GM12801 (cell line): Measurements from ENCODE around the gene MAP3K2.

Source experiments
- TF ChIP-seq, protein P1 (sequence below): IDR thresholded peaks from one replicate; pipeline ENCODE4 v1.5.1; 2011; ENCODE audit warnings: control low read depth; ENCODE audit not compliant: insufficient read length; ENCODE audit errors: extremely low read depth

Gene MAP3K2

DNA sequence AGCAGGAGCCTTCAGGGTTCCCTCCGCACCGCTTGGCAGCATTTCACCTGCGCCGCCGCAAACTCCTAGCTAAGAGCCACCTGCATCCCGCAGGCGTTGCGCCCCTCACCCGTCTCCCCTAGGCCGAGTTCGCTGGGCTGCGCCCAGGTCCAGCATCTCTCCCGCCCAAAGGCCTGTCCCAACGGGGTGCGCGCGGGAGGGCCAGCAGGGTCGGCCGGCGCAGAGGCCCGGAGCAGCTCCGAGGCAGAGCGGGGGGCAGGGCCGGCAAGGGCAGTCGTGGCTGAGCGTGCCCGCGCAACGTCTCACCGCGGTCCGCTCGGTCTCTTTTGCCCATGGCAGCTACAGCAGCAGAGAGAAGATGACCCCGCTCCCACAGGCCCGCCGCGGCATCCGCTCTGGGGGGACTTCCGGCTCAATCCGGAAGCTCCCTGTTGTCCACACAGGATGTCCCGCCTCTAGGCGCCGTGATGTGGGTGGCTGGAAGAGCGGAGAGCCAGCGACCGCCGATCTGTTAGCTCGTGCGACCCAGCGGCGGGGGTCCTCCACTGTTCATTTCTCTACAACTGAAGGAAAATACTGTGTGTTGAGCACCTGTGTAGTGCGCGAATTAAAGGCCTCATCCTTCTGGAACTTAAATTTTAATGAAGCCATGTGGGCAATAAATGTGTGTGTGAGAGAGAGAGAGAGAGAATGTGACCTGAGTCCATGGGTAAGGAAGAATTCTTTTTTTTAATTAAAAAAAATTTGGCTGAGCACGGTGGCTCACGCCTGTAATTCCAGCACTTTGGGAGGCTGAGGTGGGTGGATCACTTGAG, 93.8 kb downstream of the MAP3K2 start, which contains the start of gene ERCC3:
ERCC3 (minus strand) TSS at position 397 of the 815 bp plus-strand sequence; CDS start at position 334, 63 bp downstream.
- TF ChIP-seq, protein P1, sequence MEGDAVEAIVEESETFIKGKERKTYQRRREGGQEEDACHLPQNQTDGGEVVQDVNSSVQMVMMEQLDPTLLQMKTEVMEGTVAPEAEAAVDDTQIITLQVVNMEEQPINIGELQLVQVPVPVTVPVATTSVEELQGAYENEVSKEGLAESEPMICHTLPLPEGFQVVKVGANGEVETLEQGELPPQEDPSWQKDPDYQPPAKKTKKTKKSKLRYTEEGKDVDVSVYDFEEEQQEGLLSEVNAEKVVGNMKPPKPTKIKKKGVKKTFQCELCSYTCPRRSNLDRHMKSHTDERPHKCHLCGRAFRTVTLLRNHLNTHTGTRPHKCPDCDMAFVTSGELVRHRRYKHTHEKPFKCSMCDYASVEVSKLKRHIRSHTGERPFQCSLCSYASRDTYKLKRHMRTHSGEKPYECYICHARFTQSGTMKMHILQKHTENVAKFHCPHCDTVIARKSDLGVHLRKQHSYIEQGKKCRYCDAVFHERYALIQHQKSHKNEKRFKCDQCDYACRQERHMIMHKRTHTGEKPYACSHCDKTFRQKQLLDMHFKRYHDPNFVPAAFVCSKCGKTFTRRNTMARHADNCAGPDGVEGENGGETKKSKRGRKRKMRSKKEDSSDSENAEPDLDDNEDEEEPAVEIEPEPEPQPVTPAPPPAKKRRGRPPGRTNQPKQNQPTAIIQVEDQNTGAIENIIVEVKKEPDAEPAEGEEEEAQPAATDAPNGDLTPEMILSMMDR = no peak

DNA sequence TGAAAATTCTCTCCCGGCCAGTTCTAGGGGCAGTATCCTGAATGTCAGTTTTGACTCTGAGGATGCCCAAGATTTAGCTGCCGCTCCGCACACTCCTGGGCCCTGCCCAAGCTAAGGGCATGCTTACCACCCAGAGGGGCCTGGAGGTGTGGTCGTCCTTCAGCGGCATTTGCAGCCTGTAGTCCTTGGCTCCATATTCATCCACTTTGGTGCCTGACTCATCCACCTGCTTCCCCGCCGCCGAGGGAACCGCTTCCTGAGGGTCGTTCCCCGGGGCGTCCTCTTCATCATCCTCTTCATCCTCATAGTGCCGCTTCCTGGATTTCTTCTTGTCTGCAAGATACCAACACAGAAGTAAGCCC, 94.4 kb downstream of the MAP3K2 start:
- TF ChIP-seq, protein P1 = no peak

GRCh38 chr2:127288274-127288673, 99.5 kb downstream of the MAP3K2 start:
- TF ChIP-seq, protein P1 = no peak

DNA sequence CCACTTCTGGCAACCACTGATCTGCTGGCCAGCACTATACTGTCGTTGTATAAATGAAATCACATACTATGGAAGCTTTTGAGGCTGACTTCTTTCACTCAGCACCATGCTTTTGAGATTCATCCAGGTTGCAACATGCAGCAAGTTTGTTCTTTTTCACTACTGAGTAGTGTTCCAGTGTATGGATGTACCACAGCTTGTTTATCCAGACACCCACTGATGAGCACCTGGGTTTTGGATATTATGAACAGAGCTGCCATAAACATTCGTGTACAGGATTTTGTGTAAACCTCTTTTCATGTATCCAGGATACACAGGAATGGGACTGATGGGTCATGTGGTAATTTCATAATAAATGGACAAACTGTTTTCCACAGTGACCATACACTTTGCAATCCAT, 104.5 kb downstream of the MAP3K2 start:
- TF ChIP-seq, protein P1 = no peak

DNA sequence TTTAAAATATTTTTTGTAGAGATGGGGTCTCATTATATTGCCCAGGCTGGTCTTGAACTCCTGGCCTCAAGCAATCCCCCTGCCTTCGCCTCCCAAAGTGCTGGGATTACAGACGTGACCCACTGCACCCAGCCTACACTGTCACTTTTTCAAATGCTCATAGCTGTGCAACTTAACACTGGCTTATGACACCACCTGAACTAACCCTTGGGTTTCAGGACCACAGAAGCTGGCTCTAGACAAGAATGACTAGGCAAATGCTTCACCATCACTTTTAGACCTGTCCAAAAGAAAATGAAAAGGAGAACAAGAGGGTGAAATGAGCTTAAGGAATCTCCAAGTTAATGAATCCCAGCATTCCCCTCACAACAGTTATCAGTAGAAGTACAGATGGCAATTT, 107.1 kb downstream of the MAP3K2 start:
- TF ChIP-seq, protein P1 = no peak

DNA sequence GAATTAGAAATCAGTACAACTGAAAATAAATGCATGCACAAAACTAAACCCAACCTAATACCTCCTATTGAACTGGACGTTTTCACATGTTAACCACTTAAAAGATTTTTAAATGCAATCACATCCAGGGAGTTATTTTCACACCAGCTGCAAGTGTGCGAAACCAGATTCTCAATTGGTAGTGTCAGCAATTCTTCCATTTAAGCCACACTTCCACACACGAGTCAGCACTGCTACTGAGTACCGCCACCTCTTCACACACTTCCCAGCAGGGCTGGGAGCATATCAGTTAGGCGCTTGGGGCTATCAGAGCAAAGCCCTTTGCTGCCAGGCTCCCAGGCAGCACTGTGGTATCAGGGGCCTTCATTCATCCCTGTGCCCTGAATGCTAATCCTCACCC, 108.0 kb downstream of the MAP3K2 start:
- TF ChIP-seq, protein P1 = no peak

DNA sequence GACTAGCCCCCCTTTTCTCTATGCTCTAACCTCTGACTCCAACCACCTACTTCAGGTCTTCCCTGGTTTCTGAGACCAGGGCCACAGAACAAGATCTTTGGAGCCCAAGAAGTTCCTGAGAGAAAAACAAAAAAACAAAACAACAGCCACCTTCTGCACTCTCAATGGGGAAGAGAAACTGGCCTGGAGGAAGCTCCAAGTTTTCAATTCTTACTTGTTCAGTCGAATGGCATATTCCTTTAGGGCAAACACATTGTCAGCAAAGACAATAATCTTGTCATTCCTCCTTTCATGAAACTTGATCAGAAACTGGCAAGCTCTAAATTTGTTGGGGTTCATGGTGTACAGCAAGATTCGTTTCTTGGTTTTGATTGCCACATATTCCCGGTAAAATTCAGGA, 108.8 kb downstream of the MAP3K2 start:
- TF ChIP-seq, protein P1 = no peak
